GM12878 (cell line): Measurements from ENCODE around the gene RCOR2.

Source experiments
- FOS ChIP-seq: IDR thresholded peaks from 3 replicates; pipeline ENCODE4 v1.6.1; 2011; ENCODE audit warnings: borderline replicate concordance; ENCODE audit not compliant: insufficient read length; ENCODE audit errors: extremely low read depth
- KAT2A ChIP-seq: conservative IDR thresholded peaks from 2 replicates; pipeline ENCODE4 v1.6.1; 2011; ENCODE audit warnings: low read depth, low read length; ENCODE audit not compliant: control insufficient read depth
- RAD21 ChIP-seq: IDR thresholded peaks from 2 replicates; pipeline ENCODE4 v1.6.1; 2011; ENCODE audit warnings: mild to moderate bottlenecking, low read depth, low read length, moderate library complexity; ENCODE audit not compliant: insufficient read depth
- RB1 ChIP-seq: fragments of 450-650 bp; formaldehyde crosslinking; IDR thresholded peaks from 2 replicates; pipeline ENCODE4 v1.6.1; 2017; ENCODE audit warnings: mild to moderate bottlenecking, borderline replicate concordance
- SREBF2 ChIP-seq: IDR thresholded peaks from 2 replicates; pipeline ENCODE4 v1.6.1; 2012; ENCODE audit warnings: mild to moderate bottlenecking, low read length
- TAF1 ChIP-seq: IDR thresholded peaks from 2 replicates; pipeline ENCODE4 v1.6.1; 2011; ENCODE audit warnings: mild to moderate bottlenecking, low read depth, low read length, borderline replicate concordance
- YBX1 ChIP-seq: fragments of 450-650 bp; IDR thresholded peaks from 2 replicates; pipeline ENCODE4 v1.6.1; 2016; ENCODE audit warnings: antibody characterized with exemption
- TF ChIP-seq, protein P1 (sequence below): IDR thresholded peaks from 2 replicates; pipeline ENCODE4 v1.6.1; 2011; ENCODE audit warnings: mild to moderate bottlenecking, low read depth, low read length, moderate library complexity; ENCODE audit not compliant: insufficient replicate concordance

DNA sequence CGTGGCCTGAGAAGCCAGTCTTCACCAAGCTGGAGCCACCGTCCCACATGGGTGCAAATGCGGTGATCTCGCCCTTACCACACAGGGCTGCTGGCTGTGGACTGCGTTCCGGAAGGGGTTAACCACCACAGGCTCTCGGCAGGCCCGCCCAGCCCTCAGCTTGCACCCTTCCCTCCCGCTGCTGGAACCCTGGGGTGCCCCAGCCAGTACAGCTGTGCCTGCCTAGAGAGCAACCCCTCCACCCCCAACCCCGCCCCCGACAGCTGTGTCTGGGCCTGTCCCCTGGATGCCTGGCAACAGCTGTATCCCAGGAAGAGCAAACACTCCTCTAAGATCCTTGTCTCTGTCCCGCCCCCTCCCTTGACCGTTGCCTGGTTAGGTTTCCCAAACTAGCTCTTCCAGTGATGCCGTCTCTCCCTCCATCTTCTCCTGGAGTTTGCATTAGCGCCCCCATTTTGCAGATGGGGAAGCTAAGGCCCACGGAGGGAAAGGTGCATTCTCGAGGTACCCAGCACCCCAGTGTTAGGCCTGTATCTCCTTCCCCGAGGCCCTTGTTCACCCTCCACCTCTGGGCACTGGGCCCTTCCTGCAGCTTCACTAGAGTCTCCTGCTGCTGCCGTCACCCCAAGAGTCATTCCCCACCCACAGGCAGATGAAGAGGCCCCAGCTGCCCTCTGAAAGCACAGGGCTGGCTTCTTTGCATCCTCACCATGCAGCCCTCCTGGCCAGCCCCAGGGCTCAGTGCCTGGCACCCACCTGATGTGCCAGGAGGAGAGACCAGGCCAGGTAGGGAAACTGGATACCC is 44.8 kb upstream of the RCOR2 start:
- TF ChIP-seq YBX1 (no peak), RAD21 (no peak), FOS (no peak), KAT2A (no peak), TAF1 (no peak), SREBF2 (no peak), RB1 (no peak)
- TF ChIP-seq, protein P1, sequence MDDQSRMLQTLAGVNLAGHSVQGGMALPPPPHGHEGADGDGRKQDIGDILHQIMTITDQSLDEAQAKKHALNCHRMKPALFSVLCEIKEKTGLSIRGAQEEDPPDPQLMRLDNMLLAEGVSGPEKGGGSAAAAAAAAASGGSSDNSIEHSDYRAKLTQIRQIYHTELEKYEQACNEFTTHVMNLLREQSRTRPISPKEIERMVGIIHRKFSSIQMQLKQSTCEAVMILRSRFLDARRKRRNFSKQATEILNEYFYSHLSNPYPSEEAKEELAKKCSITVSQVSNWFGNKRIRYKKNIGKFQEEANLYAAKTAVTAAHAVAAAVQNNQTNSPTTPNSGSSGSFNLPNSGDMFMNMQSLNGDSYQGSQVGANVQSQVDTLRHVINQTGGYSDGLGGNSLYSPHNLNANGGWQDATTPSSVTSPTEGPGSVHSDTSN = no peak
